Measurements from ENCODE around the gene HOXB3. TPM values are rescaled to one million over a fixed set of nuclear protein-coding genes. Genes with fewer than 3 reads are reported as not detected.

The HOXB3 gene
- polyA plus RNA-seq, 1 of the 3 experiments (the other 2 are of a cell fraction): 0.46 TPM

GRCh38 chr17:48559840-48560817 lies 29.9 kb downstream of the HOXB3 start:
- no peak overlapping the region for H3K27ac ChIP-seq (ENCODE audit: low read depth in 2 of 2, low read length in 1 of 2)
- TF ChIP-seq RAD21 (IDR thresholded peaks at IDR 0.05; ENCODE audit: low read length): no peak
- TF ChIP-seq RCOR1 (IDR thresholded peaks at IDR 0.05; ENCODE audit: low read length): no peak
- no peak for TF ChIP-seq RXRA (IDR thresholded peaks at IDR 0.05; ENCODE audit: borderline replicate concordance, low read depth)
- TF ChIP-seq ELF1 (IDR thresholded peaks at IDR 0.05): no peak
- TF ChIP-seq PBX3 (IDR thresholded peaks at IDR 0.05): no peak
- TF ChIP-seq ZBTB33 (IDR thresholded peaks at IDR 0.05; ENCODE audit: borderline replicate concordance, low read depth): no peak
- no peak for TF ChIP-seq FOXJ3 (CRISPR knock-in tag; IDR thresholded peaks at IDR 0.05)
- no peak for TF ChIP-seq FOXM1 (IDR thresholded peaks at IDR 0.05; ENCODE audit: low read depth)
- no peak for TF ChIP-seq TAF1 (IDR thresholded peaks at IDR 0.05; ENCODE audit: borderline replicate concordance, low read depth, low read length)
- TF ChIP-seq USF2 (IDR thresholded peaks at IDR 0.05; ENCODE audit: borderline replicate concordance, low read depth, low read length): no peak
- no peak for TF ChIP-seq JUND (IDR thresholded peaks at IDR 0.05)
- H3K36me3 ChIP-seq (replicated peaks in 1 of 2; ENCODE audit: control insufficient read depth in 1 of 2, insufficient read depth in 2 of 2, low read length in 1 of 2): no peaks in the 10 kb centered on the region
- H3K4me3 ChIP-seq (ENCODE audit: low read depth in 2 of 2, low read length in 1 of 2): no peak overlapping the region
- no peaks in the 10 kb centered on the region for H3F3A ChIP-seq (replicated peaks; ENCODE audit: insufficient read depth)
- POLR2A ChIA-PET: no interaction called here
- H4K20me1 ChIP-seq (ENCODE audit: insufficient read depth): peaks cover 6% of the 10 kb centered on the region; the same call in 1 of the 2 replicates
- H2AFZ ChIP-seq (ENCODE audit: low read depth): no peak overlapping the region
- H3K9me2 ChIP-seq: no peaks in the 10 kb centered on the region
- H3K79me2 ChIP-seq (ENCODE audit: insufficient read depth): no peaks in the 10 kb centered on the region
- DNase-seq: no peak
- no peaks in the 10 kb centered on the region for H3K9me3 ChIP-seq
- peaks cover 96% of the 10 kb centered on the region for H3K27me3 ChIP-seq (ENCODE audit: insufficient read depth)
- CTCF ChIA-PET: interaction anchor here (0.8 to 1.4 kb wide), 5 partner anchors 9 to 76 kb away, joined by 3 to 4 read pairs (median 3); partner anchors contain the start of gene HOXB5
- H3K9ac ChIP-seq: no peak overlapping the region
- no peak overlapping the region for H3K4me2 ChIP-seq
- H3K4me1 ChIP-seq (ENCODE audit: control insufficient read depth in 1 of 2, insufficient read depth in 2 of 2, low read depth in 1 of 2, low read length in 1 of 2): peaks cover 0 to 2% of the 10 kb centered on the region in 2 experiments; a peak in 1 of 4 replicates
- 27% methylated on average over 14 of the region's 14 CpGs for WGBS (ENCODE audit: low lambda C conversion rate)
